Stimulated activated CD4-positive, alpha-beta T cell treated with anti-CD3 and anti-CD28 coated beads, Interleukin-12 subunit alpha, Interleukin-12 subunit beta, amount 100 ng/mL, for 4 hours (primary cell): Measurements from ENCODE around the gene TOP3B.

Experiments
- DNase-seq: peaks from one replicate; pipeline ENCODE4 v3.0.0-alpha.2; 2020

Gene TOP3B

GRCh38 chr22:22011964-22012363 lies 29.4 kb upstream of the TOP3B start:
- DNase-seq, result no peak

DNA sequence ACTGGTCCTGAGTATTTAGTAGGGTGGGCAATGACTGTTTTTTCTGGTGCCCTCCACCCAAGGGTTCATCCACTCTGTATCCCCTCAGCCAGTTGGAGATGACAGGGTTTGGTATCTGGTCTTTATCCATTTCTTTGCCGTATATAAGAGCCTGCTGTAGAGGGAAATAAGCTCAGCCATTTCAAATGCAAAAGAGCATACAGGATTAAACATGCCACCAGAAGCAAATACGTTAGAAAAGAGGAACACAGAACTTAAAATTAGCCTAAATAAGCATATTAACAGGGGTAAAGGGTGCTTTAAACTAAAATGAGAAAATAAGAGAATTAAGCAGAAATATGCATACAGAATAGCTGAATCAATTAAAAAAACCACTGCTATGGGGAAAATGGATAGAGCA lies 27.8 kb upstream of the TOP3B start:
- no peak for DNase-seq

- DNase-seq, result no peak
Observed at GRCh38 chr22:22009661-22010060, 27.1 kb upstream of the TOP3B start.

- DNase-seq, result no peak
Observed at GRCh38 chr22:22006596-22006990, 24.0 kb upstream of the TOP3B start.

- no peak for DNase-seq
Observed at GRCh38 chr22:22005945-22006595, 23.5 kb upstream of the TOP3B start.

- DNase-seq, result no peak
Observed at GRCh38 chr22:22003233-22003632, 20.6 kb upstream of the TOP3B start.

- DNase-seq, result no peak
Observed at GRCh38 chr22:22002526-22003055, 20.0 kb upstream of the TOP3B start.

GRCh38 chr22:22001664-22002525 lies 19.3 kb upstream of the TOP3B start:
- DNase-seq, result no peak

- DNase-seq, result no peak
Observed at GRCh38 chr22:21998595-21999247, 16.1 kb upstream of the TOP3B start.

GRCh38 chr22:21996175-21996720 lies 13.7 kb upstream of the TOP3B start:
- no peak for DNase-seq

DNA sequence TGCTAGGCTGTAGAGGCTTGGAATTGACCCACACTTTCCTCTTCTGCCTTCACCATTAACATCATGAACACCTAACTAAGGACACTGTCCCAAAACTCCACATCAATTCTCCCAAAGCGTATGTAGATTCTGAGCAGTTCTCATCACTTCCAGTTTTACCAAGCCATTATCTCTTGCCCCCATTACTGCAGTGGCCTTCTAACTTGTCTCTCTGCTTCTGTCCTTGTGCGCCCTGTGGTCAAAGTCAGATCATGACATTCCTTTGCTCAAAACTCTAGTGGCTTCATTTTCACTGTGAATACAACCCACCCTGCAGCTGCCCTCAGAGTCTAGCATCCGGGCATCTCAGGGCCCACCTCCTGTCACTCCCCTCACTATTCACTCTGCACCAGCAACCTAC lies 13.1 kb upstream of the TOP3B start:
- DNase-seq, result no peak

DNA sequence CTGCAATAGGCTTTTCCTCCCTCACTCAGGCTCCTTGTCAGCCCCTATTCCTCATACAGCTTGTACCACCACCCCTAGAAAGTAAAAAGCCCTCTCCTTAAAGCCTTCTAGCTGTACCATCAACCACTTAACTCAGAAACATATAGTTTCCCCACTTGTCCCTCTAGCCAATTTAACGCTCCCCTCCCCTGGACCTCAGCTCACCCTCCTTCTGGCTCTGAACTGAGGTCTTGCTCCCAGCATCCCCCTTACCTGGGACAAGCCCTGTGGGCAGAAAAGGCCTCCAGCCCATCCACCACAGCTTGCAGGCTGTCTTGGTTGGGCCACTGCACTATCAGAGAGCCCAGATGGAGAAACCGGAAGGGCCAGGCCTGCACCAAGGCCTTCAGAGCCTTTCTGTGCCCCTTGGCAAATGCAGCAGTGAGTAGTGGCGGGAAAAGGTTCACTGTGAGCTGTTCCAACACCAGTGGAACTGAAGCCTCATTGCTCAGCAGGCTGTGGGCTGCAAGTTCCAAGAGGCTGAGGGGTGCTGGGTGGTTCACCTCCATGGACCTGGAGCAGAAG lies 12.4 kb upstream of the TOP3B start:
- no peak for DNase-seq

- DNase-seq, result no peak
Observed at GRCh38 chr22:21992593-21993237, 10.1 kb upstream of the TOP3B start.

DNA sequence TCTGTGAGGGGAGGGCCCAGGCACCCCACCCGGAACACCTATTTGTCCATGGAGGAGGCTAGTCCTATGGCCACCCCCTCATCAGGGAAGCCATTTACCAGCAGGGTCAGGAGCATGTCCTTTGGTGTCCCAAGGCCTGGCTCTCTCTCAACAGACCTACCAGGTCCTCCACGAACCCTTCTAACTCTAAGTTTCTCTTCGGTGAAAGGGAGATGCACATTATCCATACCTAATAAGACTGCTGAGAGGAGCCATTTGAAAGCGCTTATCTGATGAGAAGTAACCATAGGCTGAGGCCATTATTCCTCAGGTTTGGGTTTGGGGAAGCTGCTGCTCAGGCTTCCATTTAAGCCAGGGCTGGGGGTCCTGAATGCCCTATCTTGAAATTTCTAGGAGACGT lies 9.2 kb upstream of the TOP3B start:
- DNase-seq, result no peak

GRCh38 chr22:21991304-21991596 lies 8.7 kb upstream of the TOP3B start:
- no peak for DNase-seq

- no peak for DNase-seq
Observed at GRCh38 chr22:21990445-21991303, 8.1 kb upstream of the TOP3B start.

- no peak for DNase-seq
Observed at GRCh38 chr22:21989049-21989448, 6.5 kb upstream of the TOP3B start.

- DNase-seq, result no peak
Observed at GRCh38 chr22:21985214-21985613, 2.6 kb upstream of the TOP3B start.

DNA sequence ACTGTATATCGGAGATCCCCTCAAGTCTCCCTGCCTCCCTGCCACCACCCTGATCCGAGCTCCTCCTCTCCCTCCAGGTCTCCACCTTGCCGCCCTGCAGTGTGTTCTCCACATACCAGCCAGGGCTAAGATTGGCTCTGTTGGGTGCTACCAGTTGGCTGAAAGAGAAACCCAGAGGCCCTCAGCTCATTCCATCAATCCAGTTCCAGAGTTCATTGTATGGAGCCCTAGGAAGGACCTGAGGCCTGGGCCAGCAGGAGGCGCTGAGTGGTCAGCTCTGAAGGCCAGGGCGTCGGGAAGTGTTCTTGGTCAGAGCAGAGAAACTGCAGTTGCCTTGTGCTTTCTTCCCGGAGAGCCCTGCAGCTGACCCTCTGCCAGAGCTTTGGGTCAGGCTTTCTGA lies 2.2 kb upstream of the TOP3B start:
- no peak for DNase-seq

- DNase-seq, result no peak
Observed at GRCh38 chr22:21981874-21982273, 713 bp downstream of the TOP3B start.

DNA sequence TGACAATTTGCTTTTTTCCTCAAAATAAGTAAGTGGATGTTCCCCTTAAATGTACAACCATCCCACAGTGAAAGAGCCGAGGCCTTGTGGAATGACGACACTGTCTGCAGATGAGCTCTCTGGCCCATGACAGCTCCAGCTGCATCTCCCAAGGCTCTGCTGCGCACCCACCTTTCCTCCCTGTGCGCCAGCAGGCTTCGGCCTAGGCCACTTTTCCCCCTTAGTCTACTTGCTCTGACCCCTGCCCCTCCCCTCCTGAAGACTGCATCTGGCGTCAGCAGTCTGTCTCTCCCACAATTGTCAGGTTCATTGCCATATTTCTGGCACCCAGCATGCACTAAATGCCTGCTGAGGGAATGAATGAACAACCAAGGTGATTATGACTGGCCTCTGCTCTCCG lies 2.0 kb downstream of the TOP3B start:
- no peak for DNase-seq
